ENCODE results near the gene RFPL3. TPM values are rescaled to one million over a fixed set of nuclear protein-coding genes. Genes with fewer than 3 reads are reported as not detected.

RFPL3 gene
- total and polyA plus RNA-seq, 2 donors (not counting 3 experiments of a cell fraction or from before 2014, with no cell fraction given) = not detected

DNA sequence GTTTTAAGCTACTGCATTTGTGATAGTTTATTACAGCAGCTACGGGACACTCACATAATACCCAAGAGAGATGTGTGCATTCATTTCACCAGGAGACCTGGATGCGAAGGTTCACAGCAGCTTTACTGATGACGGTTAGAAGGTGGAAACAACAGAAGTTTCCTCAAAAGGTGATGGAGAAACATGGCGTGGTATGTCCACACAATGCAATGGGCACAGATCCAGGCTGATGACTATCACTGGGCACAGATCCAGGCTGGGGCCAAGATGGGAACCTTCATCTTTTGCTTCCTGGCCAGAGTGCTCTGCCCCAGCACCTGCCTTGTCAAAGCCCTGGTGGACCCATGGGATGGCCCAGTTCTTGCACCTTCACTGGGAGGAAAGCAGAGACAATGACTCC is 30.6 kb upstream of the RFPL3 start:
- TF ChIP-seq POLR2AphosphoS5 (IDR thresholded peaks at IDR 0.05; ENCODE audit: insufficient read depth, low read depth, low read length) (no peak), POLR2A (IDR thresholded peaks at IDR 0.05; ENCODE audit: low read depth, low read length) (no peak), MYC (IDR thresholded peaks at IDR 0.05; ENCODE audit: low read depth, low read length) (no peak), JUN (IDR thresholded peaks at IDR 0.05; ENCODE audit: borderline replicate concordance, insufficient read depth, insufficient read length, low read depth) (no peak)
- Histone ChIP-seq H4K20me1 (replicated peaks; ENCODE audit: control insufficient read depth, extremely low read depth, insufficient read depth, low read length) (no peaks in the 10 kb centered on the region), H3K27me3 (ENCODE audit: control insufficient read depth in 2 of 2, insufficient read depth in 2 of 2, low read length in 2 of 2) (no peaks in the 10 kb centered on the region), H3K27ac (ENCODE audit: insufficient read depth, low read depth, low read length) (peak overlapping the region; percentile 6), H3K4me2 (ENCODE audit: insufficient read depth, low read length) (no peak overlapping the region), H3K4me1 (ENCODE audit: control insufficient read depth, extremely low read depth, insufficient read depth, low read length) (peaks cover 23% of the 10 kb centered on the region), H3K9me3 (replicated peaks; ENCODE audit: control insufficient read depth, insufficient read depth, low read length) (no peaks in the 10 kb centered on the region), H3K9ac (replicated peaks; ENCODE audit: extremely low read depth, insufficient read depth, low read length) (no peak overlapping the region), H3K36me3 (ENCODE audit: control insufficient read depth in 2 of 2, extremely low read depth in 1 of 2, insufficient read depth in 2 of 2, low read length in 2 of 2) (no peaks in the 10 kb centered on the region), H3K9me1 (replicated peaks; ENCODE audit: control insufficient read depth, extremely low read depth, insufficient read depth, low read length) (no peaks in the 10 kb centered on the region), H3K79me2 (ENCODE audit: control insufficient read depth, insufficient read depth, low read length) (no peaks in the 10 kb centered on the region), H3K4me3 (replicated peaks in 1 of 3; ENCODE audit: insufficient read depth in 1 of 3, low read depth in 1 of 3, low read length in 3 of 3) (no peak overlapping the region), H2AFZ (ENCODE audit: low read depth, low read length) (no peak overlapping the region)
- POLR2A ChIA-PET = no interaction called here
- CTCF ChIA-PET = no interaction called here
- dilution Hi-C loops (cut with MboI; ENCODE audit: extremely low pct_ligation_motif_present, low sequenced_read_pairs) = no loop called here
- DNase-seq (ENCODE audit: low read depth, low spot score) = peak; percentile 51
- BruUV-seq (replicated peaks) = no TSS peak
- FAIRE-seq = peak; percentile 77
- intact Hi-C loops (cut with micrococcal nuclease) = no loop called here

DNA sequence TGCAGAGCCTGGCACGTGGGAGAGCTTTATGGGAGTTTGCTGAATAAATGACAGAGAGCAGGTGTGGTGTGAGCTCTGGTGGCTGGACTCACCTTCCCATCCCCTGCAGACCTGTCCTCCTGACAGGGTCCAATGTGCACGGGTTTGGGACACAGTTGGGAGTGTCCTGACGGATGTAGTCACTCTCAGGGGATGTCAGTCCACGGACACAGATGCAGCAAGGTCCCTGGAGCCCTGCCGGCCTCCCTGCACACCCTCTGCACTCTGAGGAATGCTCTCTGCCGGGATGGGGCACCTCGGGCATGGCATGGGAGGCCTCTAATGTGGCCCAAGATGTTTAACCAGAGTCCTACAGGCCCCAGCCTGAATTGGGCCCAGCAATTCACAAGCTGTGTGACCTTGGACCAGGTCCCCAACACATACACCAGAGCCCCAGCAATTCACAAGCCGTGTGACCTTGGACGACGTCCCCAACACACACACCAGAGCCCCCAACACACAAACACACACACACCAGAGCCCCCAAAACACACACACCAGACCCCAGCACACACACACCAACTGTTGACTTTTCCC is 30.0 kb upstream of the RFPL3 start:
- no peaks in the 10 kb centered on the region for H3K27me3 ChIP-seq (ENCODE audit: control insufficient read depth in 2 of 2, insufficient read depth in 2 of 2, low read length in 2 of 2)
- H3K9me3 ChIP-seq (replicated peaks; ENCODE audit: control insufficient read depth, insufficient read depth, low read length) = no peaks in the 10 kb centered on the region
- no TSS peak for BruUV-seq (replicated peaks)
- TF ChIP-seq MYC (IDR thresholded peaks at IDR 0.05; ENCODE audit: low read depth, low read length) = no peak
- TF ChIP-seq JUN (IDR thresholded peaks at IDR 0.05; ENCODE audit: borderline replicate concordance, insufficient read depth, insufficient read length, low read depth) = no peak
- no peak for TF ChIP-seq FOS (IDR thresholded peaks at IDR 0.05; ENCODE audit: borderline replicate concordance, insufficient read depth, low read length)
- TF ChIP-seq, protein P1, sequence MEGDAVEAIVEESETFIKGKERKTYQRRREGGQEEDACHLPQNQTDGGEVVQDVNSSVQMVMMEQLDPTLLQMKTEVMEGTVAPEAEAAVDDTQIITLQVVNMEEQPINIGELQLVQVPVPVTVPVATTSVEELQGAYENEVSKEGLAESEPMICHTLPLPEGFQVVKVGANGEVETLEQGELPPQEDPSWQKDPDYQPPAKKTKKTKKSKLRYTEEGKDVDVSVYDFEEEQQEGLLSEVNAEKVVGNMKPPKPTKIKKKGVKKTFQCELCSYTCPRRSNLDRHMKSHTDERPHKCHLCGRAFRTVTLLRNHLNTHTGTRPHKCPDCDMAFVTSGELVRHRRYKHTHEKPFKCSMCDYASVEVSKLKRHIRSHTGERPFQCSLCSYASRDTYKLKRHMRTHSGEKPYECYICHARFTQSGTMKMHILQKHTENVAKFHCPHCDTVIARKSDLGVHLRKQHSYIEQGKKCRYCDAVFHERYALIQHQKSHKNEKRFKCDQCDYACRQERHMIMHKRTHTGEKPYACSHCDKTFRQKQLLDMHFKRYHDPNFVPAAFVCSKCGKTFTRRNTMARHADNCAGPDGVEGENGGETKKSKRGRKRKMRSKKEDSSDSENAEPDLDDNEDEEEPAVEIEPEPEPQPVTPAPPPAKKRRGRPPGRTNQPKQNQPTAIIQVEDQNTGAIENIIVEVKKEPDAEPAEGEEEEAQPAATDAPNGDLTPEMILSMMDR (IDR thresholded peaks at IDR 0.05; ENCODE audit: extremely low read depth in 1 of 2, insufficient read depth in 1 of 2, low read depth in 1 of 2, low read length in 2 of 2) = no peak
- TF ChIP-seq, protein P2, sequence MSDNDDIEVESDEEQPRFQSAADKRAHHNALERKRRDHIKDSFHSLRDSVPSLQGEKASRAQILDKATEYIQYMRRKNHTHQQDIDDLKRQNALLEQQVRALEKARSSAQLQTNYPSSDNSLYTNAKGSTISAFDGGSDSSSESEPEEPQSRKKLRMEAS (IDR thresholded peaks at IDR 0.05; ENCODE audit: insufficient read depth, insufficient read length) = no peak
- TF ChIP-seq POLR2AphosphoS5 (IDR thresholded peaks at IDR 0.05; ENCODE audit: insufficient read depth, low read depth, low read length) = no peak
- TF ChIP-seq EZH2 (IDR thresholded peaks at IDR 0.05; ENCODE audit: borderline replicate concordance, low read depth, low read length, severe bottlenecking) = no peak
- TF ChIP-seq POLR2A (IDR thresholded peaks at IDR 0.05; ENCODE audit: low read depth, low read length) = no peak
- no peak for TF ChIP-seq GATA2 (IDR thresholded peaks at IDR 0.05; ENCODE audit: insufficient read depth, insufficient read length, low read depth, low read length)
- intact Hi-C loops (cut with micrococcal nuclease) (no loop called here), dilution Hi-C loops (cut with MboI; ENCODE audit: extremely low pct_ligation_motif_present, low sequenced_read_pairs) (no loop called here)
- peaks cover 25% of the 10 kb centered on the region for H3K4me1 ChIP-seq (ENCODE audit: control insufficient read depth, extremely low read depth, insufficient read depth, low read length)
- no peaks in the 10 kb centered on the region for H3K36me3 ChIP-seq (ENCODE audit: control insufficient read depth in 2 of 2, extremely low read depth in 1 of 2, insufficient read depth in 2 of 2, low read length in 2 of 2)
- ChIA-PET POLR2A (no interaction called here), CTCF (no interaction called here)
- H3K9me1 ChIP-seq (replicated peaks; ENCODE audit: control insufficient read depth, extremely low read depth, insufficient read depth, low read length) = no peaks in the 10 kb centered on the region
- H3K4me3 ChIP-seq (replicated peaks in 1 of 3; ENCODE audit: insufficient read depth in 1 of 3, low read depth in 1 of 3, low read length in 3 of 3) = no peak overlapping the region
- H4K20me1 ChIP-seq (replicated peaks; ENCODE audit: control insufficient read depth, extremely low read depth, insufficient read depth, low read length) = no peaks in the 10 kb centered on the region
- H2AFZ ChIP-seq (ENCODE audit: low read depth, low read length) = no peak overlapping the region
- H3K4me2 ChIP-seq (ENCODE audit: insufficient read depth, low read length) = no peak overlapping the region
- H3K9ac ChIP-seq (replicated peaks; ENCODE audit: extremely low read depth, insufficient read depth, low read length) = no peak overlapping the region
- FAIRE-seq (no peak), DNase-seq (ENCODE audit: low read depth, low spot score) (no peak)
- H3K79me2 ChIP-seq (ENCODE audit: control insufficient read depth, insufficient read depth, low read length) = no peaks in the 10 kb centered on the region
- H3K27ac ChIP-seq (ENCODE audit: insufficient read depth, low read depth, low read length) = no peak overlapping the region

Data from endothelial cell of umbilical vein (primary cell).